ENCODE measurements around the gene AKTIP. TPM values are rescaled to one million over a fixed set of nuclear protein-coding genes. Genes with fewer than 3 reads are reported as not detected.
"Not testable (repeated sequence)": the region's sequence is repeated elsewhere in the genome, so short reads cannot be mapped to it uniquely, and the experiment has no call there.

The AKTIP gene
- 24.3 TPM for polyA plus RNA-seq (2013, experiment 1 of 2; ENCODE audit: insufficient read length)
- 27.7 TPM for polyA plus RNA-seq (2013, experiment 2 of 2; ENCODE audit: insufficient read length)

DNA sequence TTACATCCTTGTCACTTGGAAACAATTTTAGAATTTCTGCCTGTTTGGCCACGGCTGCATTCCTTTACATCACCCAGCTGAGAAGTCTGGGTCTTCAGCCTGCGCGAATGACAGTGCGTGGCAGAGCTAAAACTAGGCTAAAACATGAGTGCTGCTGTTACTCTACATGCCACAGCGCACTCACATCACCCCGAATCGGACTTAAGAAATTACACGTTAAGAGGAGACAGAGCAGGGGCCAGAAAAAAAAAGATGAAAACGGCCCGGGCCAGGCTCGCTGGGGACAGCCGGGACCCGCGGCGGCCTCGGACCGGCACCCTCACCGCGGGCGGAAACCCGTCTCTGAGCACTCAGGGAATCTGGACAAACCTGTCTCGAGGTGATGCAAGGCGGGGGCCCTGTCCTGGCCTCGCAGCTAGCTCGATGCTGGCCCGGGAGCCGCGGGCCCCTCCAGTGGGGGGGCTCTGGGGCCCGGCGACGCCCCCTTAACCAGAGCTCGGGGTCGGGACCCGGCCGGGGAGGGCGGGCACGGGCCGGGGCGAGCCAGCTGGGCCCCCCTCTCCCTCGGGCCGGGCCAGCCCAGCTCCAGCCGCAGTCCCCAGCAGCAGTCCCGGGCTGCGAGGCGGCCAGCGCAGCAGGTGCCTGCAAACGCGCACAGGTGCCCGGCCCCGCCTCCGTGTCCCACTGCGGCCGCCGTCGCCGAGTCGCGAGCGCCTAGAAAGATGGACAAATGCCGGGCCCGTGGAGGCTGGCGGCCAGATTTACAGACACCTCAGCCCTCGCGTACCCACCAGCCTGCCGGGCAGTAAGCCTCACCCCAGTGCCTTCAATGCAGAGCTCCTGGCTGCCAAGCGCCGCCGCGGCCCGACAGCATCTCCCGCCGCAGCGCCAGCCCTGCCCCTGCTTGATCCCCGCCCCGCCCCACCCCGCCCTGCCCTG is at the start of gene AKTIP:
AKTIP (minus strand) TSS at position 879 of the 939 bp plus-strand sequence. CDS start 2,950 bp downstream, outside the sequence.
- DNase-seq = peak; percentile 43

DNA sequence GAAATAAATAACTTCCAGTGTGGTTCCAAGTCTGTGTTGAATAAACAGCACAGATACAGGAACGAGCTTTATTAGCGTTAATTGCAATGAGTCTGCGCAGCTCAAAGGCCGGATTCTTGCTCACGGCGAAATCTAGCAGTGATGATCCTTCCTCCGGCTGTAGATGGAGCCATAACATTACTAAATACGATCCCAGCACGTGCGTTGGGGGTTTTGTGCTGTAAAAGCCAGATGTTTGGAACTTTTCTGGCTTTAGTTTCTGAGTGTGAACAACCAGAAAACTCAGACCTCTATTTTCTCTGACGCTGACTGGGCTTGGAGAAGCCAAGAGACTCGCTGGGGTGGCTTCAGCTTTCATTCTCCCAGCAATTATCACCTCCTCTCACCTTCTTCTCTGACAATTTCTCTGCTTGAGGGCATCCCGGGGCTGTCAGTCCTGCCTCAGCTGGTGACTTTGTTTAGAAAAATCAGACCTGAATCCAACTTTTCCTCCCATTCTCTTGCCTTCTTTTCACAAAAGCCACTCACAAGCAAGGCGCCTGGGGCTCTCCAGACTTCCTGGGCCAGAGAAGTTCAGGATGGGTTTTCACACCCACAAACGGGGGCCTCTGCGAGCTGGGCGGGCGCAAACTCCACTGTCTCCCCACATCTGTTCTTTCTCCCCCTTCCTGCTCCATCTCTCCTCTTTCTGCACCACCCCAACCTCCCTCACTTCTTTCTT is 47.1 kb upstream of the AKTIP start:
- peak; percentile 90 for DNase-seq

DNA sequence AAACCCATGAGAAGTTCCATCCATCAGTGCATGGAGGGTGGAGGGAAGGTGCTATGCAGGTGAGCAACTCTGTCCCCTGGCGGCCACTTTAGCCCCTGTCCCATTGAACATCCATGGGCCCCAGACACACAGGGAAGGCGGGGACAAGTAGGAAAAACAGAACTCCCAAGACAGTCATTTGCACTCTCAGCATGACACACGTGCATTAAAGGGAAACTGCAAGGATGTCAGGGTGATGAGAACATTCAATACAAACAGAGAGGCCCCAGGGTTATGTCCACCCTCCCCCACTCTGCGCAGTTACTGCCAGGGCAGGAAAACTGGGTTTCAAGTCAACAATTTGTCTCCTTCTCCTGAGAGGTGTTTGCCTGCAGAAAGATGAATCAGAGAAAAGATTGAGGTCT is 44.0 kb upstream of the AKTIP start:
- peak; percentile 50 for DNase-seq

DNA sequence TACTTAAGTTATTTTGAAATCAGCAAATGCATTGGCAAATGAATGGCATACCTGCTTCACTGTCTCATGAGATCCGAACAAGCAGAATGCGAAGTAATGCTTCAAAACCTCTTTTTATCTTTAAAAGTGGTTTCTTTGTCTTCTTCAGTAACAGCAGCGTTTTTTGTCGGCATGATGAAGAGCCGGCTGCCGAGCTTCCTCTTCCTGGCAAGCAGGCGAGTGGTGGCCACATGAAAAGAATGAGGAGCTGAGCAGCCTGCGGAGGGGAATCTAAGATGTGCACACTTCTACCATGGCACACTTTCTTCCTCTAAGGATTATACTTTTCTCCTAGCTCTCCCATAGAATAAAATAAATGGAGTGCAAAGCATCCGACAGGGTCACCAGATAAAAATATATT is 42.4 kb upstream of the AKTIP start:
- DNase-seq = no peak

DNA sequence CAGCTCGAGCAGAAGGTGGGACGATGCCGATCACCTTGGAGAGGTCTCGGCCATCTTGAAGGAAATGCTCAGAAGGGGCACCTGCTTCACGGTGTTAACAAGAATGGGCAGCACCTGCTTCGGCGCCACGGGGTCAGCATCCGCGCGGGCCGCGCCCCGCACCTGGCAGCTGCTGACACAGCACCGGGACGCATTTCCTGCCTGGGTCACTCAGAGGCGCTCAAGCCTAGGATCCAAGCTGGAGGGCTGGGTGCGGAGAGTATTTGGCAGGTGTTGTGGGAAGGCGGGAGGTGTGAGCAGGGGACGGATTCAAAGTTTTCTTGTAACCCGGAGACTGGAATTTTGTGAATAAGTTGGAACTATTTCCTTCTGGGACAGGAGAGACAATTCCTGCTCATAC is 39.3 kb upstream of the AKTIP start:
- no peak for DNase-seq

DNA sequence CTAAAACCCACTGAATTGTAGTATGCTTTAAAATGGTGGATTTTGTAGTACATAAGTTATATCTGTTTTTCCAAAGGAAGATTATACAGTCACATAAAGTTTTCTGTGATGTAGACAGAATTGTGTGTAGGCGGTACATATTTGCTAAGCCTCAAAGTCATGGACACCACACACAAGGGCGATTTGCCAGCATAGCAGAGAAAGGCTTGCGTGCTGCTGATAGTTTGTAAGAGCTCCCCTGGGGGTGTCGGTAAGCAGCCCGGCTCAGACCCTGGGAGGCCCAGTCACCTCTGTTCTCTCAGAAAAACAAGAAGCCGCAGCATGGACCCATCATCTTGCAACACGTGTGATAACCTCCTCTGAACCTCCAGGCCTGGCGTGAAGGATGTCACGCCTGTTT is 38.3 kb upstream of the AKTIP start:
- peak; percentile 65 for DNase-seq

DNA sequence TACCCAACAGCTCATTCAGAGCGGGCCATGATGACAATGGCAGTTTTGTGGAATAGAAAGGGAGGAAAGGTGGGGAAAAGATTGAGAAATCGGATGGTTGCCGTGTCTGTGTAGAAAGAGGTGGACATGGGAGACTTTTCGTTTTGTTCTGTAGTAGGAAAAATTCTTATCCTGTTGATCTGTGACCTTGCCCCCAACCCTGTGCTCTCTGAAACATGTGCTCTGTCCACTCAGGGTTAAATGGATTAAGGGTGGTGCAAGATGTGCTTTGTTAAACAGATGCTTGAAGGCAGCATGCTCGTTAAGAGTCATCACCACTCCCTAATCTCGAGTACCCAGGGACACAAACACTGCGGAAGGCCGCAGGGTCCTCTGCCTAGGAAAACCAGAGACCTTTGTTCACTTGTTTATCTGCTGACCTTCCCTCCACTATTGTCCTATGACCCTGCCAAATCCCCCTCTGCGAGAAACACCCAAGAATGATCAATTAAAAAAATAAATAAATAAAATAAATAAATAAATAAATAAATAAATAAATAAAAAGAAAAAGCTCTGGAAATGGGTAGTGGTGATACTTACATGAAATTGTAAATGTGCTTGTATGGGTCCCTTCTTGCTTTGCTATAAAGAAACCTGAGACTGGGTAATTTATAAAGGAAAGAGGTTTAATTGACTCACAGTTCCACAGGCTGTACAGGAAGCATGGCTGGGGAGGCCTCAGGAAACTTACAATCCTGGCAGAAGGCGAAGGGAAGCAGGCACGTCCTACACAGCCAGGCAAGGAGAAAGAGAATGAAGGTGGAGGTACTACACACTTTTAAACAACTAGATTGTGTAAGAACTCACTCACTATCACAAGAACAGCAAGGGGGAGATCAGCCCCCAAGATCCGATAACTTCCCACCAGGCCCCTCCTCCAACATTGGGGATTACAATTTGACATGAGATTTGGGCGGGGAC is 37.0 kb upstream of the AKTIP start:
- DNase-seq = not testable (repeated sequence)

DNA sequence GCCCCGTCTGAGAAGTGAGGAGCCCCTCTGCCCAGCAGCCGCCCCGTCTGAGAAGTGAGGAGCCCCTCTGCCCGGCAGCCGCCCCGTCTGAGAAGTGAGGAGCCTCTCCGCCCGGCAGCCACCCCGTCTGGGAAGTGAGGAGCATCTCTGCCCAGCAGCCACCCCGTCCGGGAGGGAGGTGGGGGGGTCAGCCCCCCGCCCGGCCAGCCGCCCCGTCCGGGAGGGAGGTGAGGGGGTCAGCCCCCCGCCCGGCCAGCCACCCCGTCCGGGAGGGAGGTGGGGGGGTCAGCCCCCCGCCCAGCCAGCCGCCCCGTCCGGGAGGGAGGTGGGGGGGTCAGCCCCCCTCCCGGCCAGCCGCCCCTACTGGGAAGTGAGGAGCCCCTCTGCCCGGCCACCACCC is 36.3 kb upstream of the AKTIP start:
- DNase-seq = not testable (repeated sequence)

DNA sequence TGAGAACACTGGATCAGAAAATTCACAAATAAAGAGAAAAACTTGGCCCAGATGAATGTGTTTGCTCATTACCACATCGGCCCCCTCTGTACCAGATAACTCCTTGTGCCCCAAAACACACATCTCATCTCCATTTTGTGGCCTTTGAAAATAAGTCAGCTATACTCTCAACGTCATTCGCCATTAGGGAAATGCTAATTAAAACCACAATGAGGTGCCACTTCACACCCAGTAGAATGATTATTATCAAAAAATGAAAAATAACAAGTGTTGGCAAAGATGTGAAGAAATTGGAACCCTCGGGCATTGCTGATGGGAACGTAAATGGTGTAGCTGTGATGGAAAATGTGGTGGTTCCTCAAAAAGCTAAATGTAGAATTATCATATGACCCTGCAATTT is 34.6 kb upstream of the AKTIP start:
- no peak for DNase-seq

DNA sequence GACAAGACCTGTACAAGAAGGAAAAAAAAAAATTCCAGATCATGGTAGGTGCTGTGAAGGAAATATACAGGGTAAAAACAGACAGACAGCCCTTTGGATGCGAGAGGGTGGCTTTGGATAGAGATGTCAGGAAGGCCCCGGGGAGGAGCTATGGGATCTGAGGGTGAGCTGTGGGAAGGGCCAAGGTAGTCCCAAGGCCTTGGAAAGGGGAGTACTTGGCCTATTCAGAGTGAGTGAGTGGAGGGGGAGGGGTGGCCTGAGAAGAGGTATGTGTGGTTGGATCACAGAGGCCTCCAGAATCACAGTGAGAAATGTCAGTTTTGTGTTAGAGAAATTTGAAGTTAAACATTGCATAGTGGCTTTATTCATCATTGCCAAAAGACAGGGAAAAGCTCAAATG is 31.2 kb upstream of the AKTIP start:
- no peak for DNase-seq

DNA sequence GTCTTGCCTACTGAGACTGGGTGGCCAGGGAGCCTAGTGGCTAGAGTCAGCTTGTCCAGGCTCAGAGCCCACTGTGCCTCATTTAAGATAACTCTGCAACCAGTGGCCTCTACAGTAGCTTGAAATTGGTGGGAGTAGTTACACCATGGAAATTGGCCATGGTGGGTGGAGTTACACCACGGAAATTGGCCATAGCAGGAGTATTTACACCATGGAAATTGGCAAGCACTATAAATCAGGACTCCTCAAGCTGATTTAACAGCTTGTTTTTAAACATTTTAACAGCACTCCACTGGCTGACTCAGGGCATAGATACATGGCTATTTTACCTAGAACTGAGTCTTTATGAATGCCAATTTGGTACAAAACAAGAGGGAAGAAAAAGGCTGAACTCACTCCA is 27.7 kb upstream of the AKTIP start:
- no peak for DNase-seq

DNA sequence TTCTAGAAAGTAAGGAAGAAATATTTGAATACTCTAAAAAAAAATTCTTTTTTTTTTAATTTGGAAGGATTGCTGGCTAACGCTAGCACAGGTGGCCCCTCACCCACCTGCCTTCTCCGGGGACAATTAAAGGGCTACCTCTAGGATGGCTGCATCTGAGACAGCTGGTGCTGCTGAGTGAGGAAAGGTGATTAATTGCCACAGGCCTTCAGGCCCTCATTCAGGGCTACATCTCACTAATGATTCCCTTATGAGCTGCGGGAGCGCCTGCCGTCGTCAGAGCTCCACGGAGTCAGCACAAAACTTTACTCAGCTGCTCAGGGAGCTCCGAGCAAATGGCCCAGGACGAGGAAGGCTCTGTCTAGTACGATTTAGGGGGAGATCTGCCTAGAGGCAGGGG is 27.0 kb upstream of the AKTIP start:
- DNase-seq = no peak

DNA sequence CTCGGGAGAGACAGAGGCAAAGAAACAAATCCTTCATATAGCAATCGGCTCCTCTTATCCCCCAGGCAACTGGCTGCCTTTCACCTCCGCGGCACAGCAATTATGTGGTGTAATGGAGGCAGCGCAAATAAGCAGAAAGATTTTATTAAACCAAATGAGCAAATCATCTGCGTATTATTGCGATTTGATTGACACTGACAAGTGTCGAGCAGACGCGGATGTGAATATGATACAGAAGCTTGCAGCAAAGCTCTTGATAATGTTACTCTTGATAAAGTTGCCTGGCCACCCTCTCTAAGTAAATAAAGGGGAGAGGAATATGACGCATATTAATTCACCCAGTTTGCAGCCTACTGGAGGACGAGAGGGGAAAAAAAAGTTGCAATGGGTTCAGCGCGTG is 26.5 kb upstream of the AKTIP start:
- DNase-seq = no peak

DNA sequence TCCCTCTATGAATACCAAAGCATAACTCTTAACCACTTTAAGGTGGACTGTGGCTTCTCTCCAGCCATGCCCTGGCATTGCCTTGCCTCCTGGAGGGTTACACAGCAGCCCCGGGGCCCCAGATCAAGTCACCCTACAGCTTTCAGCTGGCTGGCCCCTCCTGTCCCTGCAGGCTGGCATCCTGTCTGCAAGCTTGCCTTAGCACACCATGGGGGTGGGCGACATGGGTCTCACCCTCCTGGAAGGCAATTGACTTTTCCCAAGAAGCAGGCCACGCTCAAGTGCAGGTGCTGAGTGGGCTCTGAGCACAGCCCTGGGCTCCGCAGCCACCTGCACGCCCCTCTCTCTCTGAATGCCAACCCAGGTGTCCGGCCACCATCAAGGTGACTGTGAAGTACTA is 25.8 kb upstream of the AKTIP start:
- DNase-seq = no peak

DNA sequence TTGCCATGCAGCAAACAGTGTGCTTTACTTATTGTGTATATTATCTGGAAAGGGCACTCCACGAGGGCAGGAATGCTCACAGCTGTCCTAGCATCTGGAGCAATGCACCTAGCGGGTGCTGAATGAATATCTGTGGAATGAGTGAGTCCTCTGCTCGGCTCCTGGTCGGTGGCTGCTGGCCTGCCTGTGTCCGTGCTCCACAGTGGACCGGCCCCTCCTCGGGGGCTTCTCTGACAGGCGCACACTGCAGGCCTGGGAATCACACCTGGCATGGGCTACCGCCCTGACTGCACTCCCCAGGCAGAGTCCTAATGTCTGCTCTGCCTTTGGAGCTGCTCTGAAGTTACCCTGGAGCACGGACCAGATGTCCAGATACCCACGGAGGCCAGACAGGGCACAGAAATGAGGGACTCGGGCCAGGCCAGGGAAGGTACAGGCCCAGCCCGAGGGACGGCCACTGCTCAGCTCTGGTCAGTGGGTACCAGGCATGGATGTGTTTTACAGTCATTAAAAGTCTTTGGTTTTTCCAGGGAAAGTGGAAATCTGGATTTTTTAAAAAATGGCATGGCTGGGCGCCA is 21.1 kb upstream of the AKTIP start:
- no peak for DNase-seq

DNA sequence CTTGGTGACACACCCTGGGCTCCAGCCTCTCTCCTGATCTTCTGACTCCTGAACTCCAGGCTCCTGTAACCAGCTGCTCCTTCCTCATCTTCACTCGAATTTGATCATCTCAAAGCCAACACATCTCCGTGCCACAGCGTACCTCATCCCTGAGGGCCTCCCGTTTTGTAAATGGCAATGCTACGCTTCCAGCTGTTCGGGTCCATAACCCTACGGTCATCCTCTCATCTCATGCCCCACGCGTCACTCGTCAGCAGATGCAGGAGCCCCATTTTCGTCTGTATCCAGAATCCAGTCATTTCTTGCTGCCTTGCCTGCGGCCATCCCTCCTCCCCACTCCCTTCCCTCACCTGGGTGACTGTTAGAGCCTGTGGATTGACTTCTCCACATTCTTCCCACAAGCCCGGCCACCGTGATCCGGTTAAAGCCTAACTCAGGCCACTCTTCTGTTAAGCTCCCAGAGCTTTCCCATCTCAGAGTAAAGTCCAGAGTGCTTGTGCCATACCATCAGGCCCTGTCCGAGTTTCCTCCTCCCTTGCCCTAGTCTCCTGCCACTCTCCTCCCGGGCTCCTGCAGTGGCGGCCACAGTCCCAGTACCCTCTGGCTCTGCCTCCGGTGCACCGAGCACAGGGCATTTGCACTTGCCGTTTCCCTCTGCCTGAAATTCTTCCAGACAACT is 20.3 kb upstream of the AKTIP start:
- DNase-seq = no peak

DNA sequence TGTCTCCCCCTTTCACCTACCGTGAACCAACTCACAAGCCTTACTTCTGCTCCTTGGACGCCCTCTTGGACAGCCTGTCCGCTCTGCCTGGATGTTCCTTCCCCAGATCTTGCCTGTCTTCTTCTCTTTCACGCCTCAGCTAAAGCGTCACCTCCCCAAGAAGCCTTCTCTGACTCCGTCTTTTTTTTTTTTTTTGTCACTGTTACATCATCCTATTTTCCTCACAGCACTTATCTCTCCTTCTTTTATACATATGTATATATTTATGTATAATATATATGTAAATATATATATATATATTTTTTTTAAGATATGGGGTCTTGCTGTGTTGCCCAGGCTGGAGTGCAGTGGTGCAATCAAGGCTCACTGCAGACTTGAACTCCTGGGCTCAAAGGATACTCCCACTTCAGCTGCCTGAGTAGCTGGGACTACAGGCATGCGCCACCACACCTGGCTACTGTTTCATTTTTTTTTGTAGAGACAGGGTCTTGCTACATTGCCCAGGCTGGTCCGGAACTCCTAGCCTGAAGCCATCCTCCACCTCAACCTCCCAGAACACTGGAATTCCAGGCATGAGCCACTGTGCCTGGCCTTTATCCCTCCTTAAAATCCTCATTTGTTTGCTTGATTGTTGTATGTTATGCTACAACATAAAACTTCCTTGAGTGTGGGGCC is 16.5 kb upstream of the AKTIP start:
- no peak for DNase-seq

DNA sequence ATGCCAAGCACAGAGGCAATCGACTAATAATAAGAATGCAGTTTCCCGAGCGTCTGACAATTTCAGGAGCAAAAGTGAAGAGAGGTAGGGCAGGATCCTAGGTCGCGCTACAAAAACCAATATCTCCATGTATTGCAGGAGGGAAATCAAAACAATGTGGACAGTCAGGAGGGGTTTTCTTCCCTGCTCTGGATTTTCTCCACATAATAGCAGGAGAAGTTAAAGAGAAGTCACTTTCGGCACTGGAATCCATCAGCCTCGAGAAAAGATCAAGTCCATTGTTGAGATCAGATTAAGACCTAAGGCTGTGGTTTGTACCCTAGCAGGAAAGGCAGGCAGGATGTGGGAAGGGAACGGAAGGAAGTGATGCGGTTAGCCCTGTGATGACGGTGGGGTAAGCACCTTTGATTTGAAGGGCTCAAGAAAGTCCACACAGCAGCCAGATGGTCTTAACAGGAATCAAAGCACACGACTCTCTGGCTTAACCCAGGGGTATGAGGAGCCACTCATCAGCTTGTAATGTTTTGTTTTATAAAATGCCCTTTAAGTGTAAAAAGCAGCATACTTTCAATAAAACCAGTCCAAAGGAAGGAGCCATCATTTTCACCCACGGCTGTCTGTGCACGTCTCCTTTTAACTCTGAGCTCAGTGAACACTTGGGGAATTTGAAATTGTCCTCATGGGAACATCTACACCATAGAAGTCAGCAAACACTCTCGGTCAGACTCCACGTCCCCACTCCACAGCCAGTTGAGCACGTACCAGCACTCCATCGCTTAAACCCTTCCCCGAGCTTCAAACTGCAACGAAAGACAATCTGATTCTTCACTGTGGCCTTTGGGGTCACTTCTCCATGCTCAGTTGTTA is 15.8 kb upstream of the AKTIP start:
- peak; percentile 69 for DNase-seq

DNA sequence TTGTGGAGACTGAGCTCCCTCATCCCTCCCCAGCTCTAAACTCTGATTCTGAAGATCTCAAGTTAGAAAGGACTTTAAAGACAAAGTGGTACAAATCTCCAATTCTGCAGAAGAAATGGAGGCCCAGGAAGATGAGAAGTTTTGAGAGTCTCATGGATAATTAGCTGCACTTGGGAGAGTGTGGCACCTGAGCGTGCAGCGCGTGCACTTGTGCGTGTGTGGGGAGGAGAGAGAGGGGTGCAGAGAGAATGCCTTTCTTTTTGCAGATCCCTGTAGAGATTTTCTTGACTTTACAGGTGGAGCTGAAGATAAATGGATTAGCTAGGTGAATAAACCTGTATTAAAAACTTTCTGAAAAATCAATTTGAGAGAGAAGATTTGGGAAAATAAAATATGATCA is 14.8 kb upstream of the AKTIP start:
- no peak for DNase-seq

DNA sequence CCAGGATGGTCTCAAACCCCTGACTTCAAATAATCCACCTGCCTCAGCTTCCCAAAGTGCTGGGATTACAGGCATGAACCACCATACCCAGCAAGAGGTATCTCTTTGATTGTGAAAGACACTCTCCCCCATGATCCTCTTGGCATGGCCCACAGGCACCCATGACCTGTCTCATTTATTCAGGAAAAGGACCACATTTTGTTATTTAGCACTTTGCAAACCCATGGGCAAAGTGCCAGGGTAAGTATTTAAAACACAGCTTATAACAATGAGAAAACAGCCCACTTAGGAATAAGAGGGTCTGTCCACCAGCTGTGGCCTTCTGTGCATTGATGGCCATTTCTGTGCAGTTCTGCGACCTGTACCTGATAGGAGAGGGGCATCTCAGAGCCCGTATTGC is 12.8 kb upstream of the AKTIP start:
- DNase-seq = no peak

Measured in fibroblast of skin of abdomen (primary cell).